Left lobe of liver (tissue), 2 donors: ENCODE data around the gene DNAJC10. TPM values are rescaled to one million over a fixed set of nuclear protein-coding genes. Genes with fewer than 3 reads are reported as not detected.
"Not testable (repeated sequence)": the region's sequence is repeated elsewhere in the genome, so short reads cannot be mapped to it uniquely, and the experiment has no call there.

ENCODE experiments used
- ATAC-seq: fragments of 200-7000 bp; cut with Tn5 transposase; one replicate; pipeline ENCODE4 v1.9.1; 2020; ENCODE audit warnings: mild to moderate bottlenecking, moderate library complexity
- DNase-seq: peaks from one replicate; pipeline ENCODE4 v3.0.0-alpha.2; 2020; ENCODE audit warnings: low spot score
- total RNA-seq: library from RNA; stranded (reverse); gene quantifications from one replicate; pipeline ENCODE4 v1.2.1, GENCODE V29; 2021
- donor health status: DM: no; HTN: no; CAD: no; lungs with moderate emphysema.
- donor health status: DM: no; HTN: yes; CAD: no.

Gene DNAJC10
- total RNA-seq, 1 donor from 2014 or later, result 32.9 TPM

GRCh38 chr2:182782686-182783085 is 66.6 kb downstream of the DNAJC10 start:
- DNase-seq, ATAC-seq: not testable (repeated sequence)

DNA sequence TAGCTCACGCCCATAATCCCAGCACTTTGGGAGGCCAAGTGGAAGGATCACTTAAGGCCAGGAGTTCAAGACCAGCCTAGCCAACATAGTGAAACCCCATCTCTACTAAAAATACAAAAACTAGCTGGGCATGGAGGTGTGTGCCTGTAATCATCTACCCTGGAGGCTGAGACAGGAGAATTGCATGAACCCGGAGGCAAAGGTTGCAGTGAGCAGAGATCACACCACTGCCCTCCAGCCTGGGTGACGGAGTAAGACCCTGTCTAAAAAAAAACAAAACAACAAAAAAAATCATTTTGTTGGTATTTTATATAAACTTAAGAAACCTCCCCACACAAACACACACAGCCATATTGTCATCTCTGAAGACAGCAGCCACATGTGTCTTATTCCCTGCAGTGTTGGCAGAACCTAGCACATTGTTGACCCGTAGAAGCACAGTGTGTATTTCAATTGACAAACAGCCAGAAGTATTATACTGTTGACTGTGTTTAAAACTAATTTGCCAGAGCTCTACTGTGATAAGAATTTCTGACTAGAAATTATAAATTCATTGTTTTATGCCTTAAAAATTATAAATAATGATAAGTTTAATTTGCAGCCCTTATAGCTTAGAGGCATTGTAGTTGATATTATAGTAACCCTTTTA is 68.1 kb downstream of the DNAJC10 start:
- ATAC-seq, result peak; percentile 89
- no peak for DNase-seq

- DNase-seq (no peak), ATAC-seq (peak; percentile 90)
These were observed 68.7 kb downstream of the DNAJC10 start for GRCh38 chr2:182784777-182785176.

GRCh38 chr2:182792441-182792840 is 76.4 kb downstream of the DNAJC10 start:
- no peak for ATAC-seq
- no peak for DNase-seq

GRCh38 chr2:182798736-182799135 is 82.7 kb downstream of the DNAJC10 start:
- DNase-seq (no peak), ATAC-seq (no peak)

DNA sequence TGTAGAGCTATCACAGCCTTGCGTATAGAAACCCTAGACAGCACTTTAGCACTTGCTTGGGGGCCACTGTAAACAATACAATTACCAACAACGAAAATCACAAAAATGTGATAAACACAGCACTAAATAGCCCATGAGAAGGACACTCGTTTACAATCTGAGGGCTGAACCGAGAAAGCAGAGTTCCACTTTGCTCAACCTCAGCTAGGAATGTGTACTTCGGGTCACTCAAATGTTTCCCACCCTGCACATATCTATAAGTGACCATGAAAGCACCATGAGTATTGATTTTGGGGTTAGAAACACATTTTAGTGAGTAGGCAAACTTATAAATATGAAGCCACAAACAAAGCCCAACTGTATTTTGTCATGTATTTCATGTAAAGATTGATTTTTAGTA is 88.1 kb downstream of the DNAJC10 start:
- no peak for DNase-seq
- ATAC-seq, result no peak

- DNase-seq (no peak), ATAC-seq (no peak)
These were observed 91.3 kb downstream of the DNAJC10 start for GRCh38 chr2:182807319-182807718.

DNA sequence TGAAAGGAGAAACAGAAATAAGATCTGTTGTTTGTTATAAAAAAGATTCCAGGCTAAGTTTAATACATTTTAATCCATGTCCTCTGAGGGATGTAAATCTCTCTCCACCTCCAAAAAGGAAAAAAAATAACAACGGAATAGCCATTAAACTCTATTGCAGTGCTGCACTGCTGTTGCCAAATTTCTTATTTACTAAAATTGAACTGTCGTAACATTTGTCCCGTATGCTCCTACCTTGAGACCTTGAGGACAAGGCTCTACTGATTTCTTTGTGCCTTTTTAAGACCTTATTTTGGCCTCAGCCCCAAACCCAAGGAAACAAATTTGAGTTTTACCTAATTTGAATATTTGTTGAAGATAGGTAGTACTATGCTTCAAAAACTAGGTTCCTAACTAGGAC is 94.0 kb downstream of the DNAJC10 start:
- DNase-seq, result no peak
- ATAC-seq, result peak; percentile 60

DNA sequence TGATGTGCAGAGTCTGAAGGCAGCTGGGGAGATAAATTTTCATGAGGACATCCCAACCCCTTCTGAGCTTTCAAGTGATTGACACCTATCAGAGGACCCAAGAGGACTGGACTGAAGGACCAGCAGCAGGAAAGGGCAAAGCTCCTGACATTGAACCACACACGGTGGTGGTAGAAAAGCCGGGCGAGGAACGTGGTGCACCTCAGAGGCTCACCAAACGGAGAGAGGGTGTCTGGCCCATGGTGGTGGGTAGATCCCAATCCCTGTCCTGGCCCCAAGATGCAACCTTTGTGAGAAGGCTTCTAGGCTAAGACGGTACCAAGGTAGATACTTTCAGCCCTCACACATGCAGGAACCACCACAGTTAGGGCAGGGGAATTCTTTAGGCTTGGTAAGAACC is 98.3 kb downstream of the DNAJC10 start:
- no peak for DNase-seq
- no peak for ATAC-seq

GRCh38 chr2:182814804-182815203 is 98.7 kb downstream of the DNAJC10 start:
- DNase-seq (no peak), ATAC-seq (no peak)

DNA sequence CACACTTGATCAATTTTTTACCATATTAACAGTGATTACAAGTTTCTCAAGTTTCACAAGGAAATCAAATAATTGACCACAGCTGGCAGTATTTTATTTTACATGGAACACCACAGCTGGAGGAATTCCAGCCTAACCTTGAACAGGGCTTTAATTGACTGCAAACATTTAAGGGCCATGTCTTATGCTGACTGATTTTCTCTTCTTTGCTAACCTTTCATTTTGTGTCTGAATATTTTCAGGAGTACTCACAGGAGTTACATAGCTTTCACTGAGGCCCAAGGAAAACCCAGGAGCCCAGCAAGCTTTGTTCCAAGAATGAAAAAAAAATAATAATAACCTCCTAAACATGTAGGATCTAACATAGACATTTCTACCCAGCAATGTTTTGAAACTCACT is 100.8 kb downstream of the DNAJC10 start:
- no peak for DNase-seq
- no peak for ATAC-seq

- ATAC-seq (no peak), DNase-seq (no peak)
These were observed 101.5 kb downstream of the DNAJC10 start for GRCh38 chr2:182817558-182817957.

DNA sequence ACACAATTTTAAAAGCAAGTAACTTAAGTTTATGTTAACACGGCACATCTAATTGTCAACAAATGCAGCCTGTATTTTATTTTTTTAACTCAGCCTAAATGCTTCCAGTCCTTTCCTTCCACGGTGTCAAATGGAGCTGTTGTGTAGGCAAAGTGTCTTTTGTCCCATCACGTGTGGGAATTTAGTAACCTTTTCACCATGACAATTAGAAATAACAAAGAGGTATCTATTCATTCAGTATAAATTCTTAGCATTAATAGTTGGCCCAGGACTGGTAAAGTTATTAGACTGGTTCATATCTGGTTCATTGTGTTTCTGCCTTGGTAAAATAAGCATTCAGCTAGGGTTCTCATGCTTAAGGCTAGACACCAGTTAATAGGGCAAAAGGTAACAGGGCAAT is 102.4 kb downstream of the DNAJC10 start:
- DNase-seq (no peak), ATAC-seq (no peak)

DNA sequence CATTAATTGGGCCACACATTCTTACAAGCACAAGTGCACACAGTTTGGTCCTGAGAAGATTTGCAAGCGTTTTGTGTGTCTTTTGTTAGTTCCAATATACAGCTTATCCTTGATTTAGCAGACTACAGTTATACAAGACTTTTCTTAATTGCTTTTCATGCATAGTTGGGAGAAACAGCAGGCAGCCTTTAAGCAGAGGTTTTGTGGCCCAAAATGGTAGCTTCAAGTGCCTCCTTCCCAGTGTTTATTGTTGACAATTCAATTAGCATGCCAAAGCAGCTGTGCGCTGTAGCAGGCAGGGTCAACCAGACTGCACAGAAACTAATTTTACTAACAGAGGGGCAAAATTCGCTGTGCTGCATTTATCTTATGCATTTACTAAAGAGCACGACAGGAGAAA is 102.9 kb downstream of the DNAJC10 start:
- ATAC-seq (no peak), DNase-seq (no peak)

- DNase-seq (no peak), ATAC-seq (no peak)
These were observed 103.4 kb downstream of the DNAJC10 start for GRCh38 chr2:182819412-182819811.

GRCh38 chr2:182821182-182821581 is 105.1 kb downstream of the DNAJC10 start:
- no peak for ATAC-seq
- DNase-seq, result no peak

DNA sequence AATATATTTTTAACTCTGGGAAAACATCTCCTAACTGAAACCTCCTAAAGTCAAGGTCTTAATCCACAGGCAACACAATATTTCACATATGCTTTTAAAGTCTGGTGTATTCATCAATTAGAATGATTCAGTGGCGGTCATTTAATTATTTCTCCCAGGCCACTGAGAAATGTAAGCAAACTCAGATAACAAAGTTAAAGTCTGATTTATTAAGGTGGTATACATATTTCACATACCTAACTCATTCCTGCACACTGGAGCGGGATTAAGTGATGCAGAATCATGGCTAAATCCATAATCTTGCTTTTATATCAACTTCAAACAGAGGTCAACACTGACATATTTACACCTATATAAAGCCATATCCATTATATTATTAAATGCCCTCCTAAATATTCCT is 106.7 kb downstream of the DNAJC10 start:
- ATAC-seq (no peak), DNase-seq (no peak)

- ATAC-seq, result no peak
- DNase-seq, result no peak
These were observed 108.2 kb downstream of the DNAJC10 start for GRCh38 chr2:182824056-182824766.

DNA sequence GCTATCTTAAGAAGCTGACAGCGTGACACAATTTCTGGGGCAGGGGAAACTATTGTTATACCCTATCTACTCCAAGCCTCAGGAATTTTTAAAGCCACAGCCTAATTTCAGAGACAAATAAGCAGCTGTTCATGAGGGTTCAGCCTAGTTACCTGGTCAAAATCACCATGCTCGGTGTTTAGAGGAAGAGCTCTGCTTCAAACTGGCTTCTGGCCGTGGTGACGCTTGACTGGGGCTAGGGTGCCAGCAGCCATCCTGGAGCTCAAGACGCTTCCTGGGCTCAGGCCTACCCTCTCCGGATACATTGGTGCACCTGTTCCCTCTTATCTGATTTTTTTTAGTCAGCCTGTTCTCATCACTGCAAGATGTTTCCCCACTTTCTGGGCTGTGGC is 108.7 kb downstream of the DNAJC10 start:
- no peak for ATAC-seq

DNA sequence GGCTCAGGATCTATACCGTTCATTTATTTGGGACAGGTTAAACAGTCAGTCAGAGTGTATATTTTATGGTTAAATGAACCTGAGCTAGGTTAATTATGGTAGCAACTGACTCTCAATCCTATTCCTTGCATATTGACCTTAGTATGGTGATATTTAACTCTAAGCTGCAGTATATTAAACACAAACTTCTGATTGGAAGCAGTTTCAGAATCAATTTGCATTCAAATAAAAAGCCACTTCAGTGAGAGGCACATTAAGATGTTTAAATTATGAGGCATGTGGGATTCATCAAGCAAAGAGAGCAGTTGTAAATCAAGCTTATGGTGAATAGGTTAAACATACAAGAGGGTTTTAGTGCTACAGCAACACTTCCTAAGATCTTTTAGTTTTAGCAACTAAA is 110.0 kb downstream of the DNAJC10 start:
- DNase-seq (no peak), ATAC-seq (no peak)

More for the DNA sequence above, 108.7 kb downstream of the DNAJC10 start:
- no peak for DNase-seq

DNA sequence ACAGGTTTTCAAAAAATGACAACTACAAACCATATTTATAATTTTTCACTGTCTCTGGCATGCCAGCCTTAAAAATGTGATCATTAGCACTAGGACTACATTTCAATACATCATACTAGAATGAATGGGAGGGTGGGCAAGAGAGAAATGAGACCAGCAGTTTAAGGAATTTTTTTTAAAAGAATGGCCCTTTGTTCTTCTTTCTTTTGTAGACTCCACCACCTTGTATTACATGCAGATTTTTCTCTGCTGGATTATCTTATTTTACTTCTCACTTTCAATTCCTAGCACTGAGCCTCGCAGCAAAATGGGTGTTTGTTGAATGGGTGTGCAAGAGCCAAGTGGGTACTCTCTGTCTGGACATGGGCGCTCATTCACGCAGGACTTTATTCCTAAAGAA is 110.4 kb downstream of the DNAJC10 start:
- no peak for ATAC-seq
- DNase-seq, result no peak

DNA sequence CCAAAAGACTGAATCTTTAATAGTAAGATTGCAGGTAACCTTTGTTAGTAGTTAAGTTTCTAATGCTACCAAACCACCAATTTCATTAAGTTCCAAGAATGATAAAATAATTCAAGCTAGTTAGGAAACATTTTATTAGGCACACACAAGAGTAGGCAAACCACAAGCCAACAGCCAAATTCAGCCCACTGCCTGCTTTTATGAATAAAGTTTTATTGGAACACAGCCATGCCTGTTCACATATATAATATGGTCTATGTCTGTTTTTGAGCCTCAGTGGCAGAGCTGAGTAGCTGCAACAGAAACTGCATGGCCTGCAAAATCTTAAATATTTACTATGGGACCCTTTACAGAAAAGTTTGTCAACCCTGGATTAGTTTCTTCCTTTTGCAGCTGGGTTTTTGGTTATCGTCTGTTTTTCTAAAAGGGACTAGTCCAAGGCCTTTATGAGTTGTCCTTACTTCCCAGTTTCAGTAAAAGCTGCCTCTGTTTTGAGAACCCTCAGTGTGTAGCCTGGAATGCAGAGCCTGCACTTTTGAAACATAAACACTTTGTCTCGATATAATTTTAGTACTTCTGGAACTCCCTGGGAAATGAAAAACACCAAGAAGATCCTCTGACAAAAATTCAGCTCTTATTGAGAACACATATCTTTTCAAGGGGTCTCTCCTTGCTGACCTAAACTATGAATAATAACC is 111.3 kb downstream of the DNAJC10 start:
- ATAC-seq (no peak), DNase-seq (no peak)
